ENCODE results near the gene IRF5. TPM values are rescaled to one million over a fixed set of nuclear protein-coding genes. Genes with fewer than 3 reads are reported as not detected.

Gene IRF5
- total and polyA plus RNA-seq, 2 donors = 10.0 to 14.0 TPM

DNA sequence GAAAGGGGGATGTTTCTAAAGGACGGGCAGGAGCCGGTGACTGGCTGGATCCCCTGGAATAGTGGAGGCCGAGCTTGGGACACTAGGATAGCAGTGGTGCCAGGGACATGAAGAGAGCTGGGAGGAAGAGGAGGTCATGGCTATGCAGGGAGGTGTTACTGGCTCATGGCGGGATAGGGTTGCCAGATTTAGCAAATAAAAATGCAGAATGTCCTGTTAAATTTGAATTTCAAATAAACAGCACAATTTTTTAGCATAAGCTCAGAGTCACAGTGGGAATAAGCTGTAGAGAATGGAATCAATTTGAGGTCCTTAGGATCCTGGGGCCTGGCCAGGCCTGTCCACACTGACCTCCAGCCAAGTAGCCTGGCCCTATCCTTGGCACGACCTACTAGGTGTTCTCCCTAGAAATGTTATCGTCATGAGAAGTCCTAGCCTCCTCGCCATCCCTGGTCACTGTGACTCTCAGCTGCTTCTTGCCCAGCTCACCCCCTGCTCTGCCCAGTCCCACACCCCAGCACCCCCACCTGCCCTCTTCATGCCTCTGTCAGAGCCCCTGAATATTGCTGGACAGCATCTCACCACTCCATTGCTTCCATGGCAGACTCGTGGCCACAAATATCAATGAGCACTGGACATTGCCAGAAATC, 19.6 kb upstream of the IRF5 start:
- H3K4me3 ChIP-seq (ENCODE audit: low read length in 2 of 2) = no peak overlapping the region
- peaks cover 0 to 4% of the 10 kb centered on the region in 2 donors for H3K4me1 ChIP-seq (ENCODE audit: control insufficient read depth in 2 of 2, insufficient read depth in 2 of 2, low read length in 2 of 2)
- no peaks in the 10 kb centered on the region for H3K9me3 ChIP-seq (ENCODE audit: control insufficient read depth in 2 of 2, insufficient read depth in 1 of 2, low read length in 1 of 2)
- no peak overlapping the region for H3K27ac ChIP-seq (ENCODE audit: low read depth in 1 of 2, low read length in 1 of 2)
- DNase-seq (ENCODE audit: low read depth in 6 of 9, low spot score in 9 of 9) = no peak
- H3K27me3 ChIP-seq (ENCODE audit: control insufficient read depth in 2 of 2, insufficient read depth in 1 of 2, low read length in 1 of 2) = peaks cover 28 to 86% of the 10 kb centered on the region in 2 donors
- H3K36me3 ChIP-seq (ENCODE audit: control insufficient read depth in 2 of 2, insufficient read depth in 2 of 2, low read length in 1 of 2) = no peaks in the 10 kb centered on the region
- WGBS = 96% methylated on average over 8 of the region's 8 CpGs

GRCh38 chr7:128919241-128919640, 18.5 kb upstream of the IRF5 start:
- 94% methylated on average over 6 of the region's 6 CpGs for WGBS
- no peak overlapping the region for H3K27ac ChIP-seq (ENCODE audit: low read depth in 1 of 2, low read length in 1 of 2)
- peaks cover 27 to 81% of the 10 kb centered on the region in 2 donors for H3K27me3 ChIP-seq (ENCODE audit: control insufficient read depth in 2 of 2, insufficient read depth in 1 of 2, low read length in 1 of 2)

DNA sequence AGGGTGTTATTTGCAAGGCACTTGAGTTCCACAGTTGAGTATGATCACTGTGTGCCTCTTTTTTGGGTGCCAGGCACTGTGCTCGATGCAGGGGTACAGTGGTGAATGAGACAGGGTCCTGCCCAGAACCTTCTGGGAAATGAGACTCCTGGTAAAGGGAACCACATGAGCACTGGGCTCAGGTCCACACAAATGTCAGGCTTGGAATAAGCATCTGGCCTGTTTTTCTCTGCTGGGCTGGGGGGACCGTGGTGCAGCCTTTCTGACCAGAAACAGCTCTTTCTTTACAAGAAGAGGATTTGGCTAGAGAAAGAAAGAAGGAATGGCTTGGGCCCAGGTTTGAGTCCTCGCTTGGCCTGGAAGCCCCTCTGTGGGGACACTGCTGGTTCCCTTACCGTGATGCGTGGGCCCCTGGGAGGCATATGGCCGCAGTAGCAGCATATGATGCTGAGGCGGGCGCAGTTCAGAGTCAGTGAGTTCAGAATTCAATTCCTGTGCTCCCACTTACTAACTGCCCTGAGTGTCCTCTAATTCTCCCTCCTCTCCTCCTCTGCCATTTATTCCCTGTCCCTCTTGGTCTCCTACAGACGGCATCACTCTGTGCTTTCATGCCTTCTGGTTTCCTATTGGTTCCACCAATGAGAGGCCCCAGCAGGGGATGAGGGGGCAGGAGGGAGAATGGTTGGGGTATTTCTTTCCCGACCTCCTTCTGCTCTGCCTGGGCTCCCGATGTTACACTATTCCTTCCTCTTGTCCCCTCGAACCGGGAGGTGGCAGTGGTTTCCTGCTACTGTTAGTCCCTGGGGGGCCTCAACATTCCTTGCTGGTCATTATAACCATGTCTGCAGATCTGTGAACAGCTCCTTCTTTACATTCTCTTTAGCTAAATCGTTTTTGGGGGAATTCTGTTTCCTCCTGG, 17.6 kb upstream of the IRF5 start:
- DNase-seq (ENCODE audit: low read depth in 6 of 9, low spot score in 9 of 9) = no peak
- Histone ChIP-seq H3K4me1 (ENCODE audit: control insufficient read depth in 2 of 2, insufficient read depth in 2 of 2, low read length in 2 of 2) (peaks cover 0 to 4% of the 10 kb centered on the region in 2 donors), H3K4me3 (ENCODE audit: low read length in 2 of 2) (no peak overlapping the region), H3K27me3 (ENCODE audit: control insufficient read depth in 2 of 2, insufficient read depth in 1 of 2, low read length in 1 of 2) (peaks cover 20 to 72% of the 10 kb centered on the region in 2 donors), H3K36me3 (ENCODE audit: control insufficient read depth in 2 of 2, insufficient read depth in 2 of 2, low read length in 1 of 2) (no peaks in the 10 kb centered on the region), H3K27ac (ENCODE audit: low read depth in 1 of 2, low read length in 1 of 2) (no peak overlapping the region), H3K9me3 (ENCODE audit: control insufficient read depth in 2 of 2, insufficient read depth in 1 of 2, low read length in 1 of 2) (no peaks in the 10 kb centered on the region)
- WGBS = 65% methylated on average over 14 of the region's 14 CpGs

More at GRCh38 chr7:128919241-128919640, 18.5 kb upstream of the IRF5 start:
- DNase-seq (ENCODE audit: low read depth in 6 of 9, low spot score in 9 of 9) = no peak
- H3K4me3 ChIP-seq (ENCODE audit: low read length in 2 of 2) = no peak overlapping the region
- peaks cover 0 to 4% of the 10 kb centered on the region in 2 donors for H3K4me1 ChIP-seq (ENCODE audit: control insufficient read depth in 2 of 2, insufficient read depth in 2 of 2, low read length in 2 of 2)
- H3K9me3 ChIP-seq (ENCODE audit: control insufficient read depth in 2 of 2, insufficient read depth in 1 of 2, low read length in 1 of 2) = no peaks in the 10 kb centered on the region
- H3K36me3 ChIP-seq (ENCODE audit: control insufficient read depth in 2 of 2, insufficient read depth in 2 of 2, low read length in 1 of 2) = no peaks in the 10 kb centered on the region

- no peak for DNase-seq (ENCODE audit: low read depth in 6 of 9, low spot score in 9 of 9)
- Histone ChIP-seq H3K27me3 (ENCODE audit: control insufficient read depth in 2 of 2, insufficient read depth in 1 of 2, low read length in 1 of 2) (peaks cover 14 to 63% of the 10 kb centered on the region in 2 donors), H3K27ac (ENCODE audit: low read depth in 1 of 2, low read length in 1 of 2) (no peak overlapping the region), H3K4me1 (ENCODE audit: control insufficient read depth in 2 of 2, insufficient read depth in 2 of 2, low read length in 2 of 2) (no peaks in the 10 kb centered on the region), H3K4me3 (ENCODE audit: low read length in 2 of 2) (no peak overlapping the region), H3K36me3 (ENCODE audit: control insufficient read depth in 2 of 2, insufficient read depth in 2 of 2, low read length in 1 of 2) (no peaks in the 10 kb centered on the region), H3K9me3 (ENCODE audit: control insufficient read depth in 2 of 2, insufficient read depth in 1 of 2, low read length in 1 of 2) (no peaks in the 10 kb centered on the region)
- WGBS = 92% methylated on average over 13 of the region's 13 CpGs
Observed at GRCh38 chr7:128920913-128921582, 16.7 kb upstream of the IRF5 start.

GRCh38 chr7:128921866-128922440, 15.8 kb upstream of the IRF5 start:
- Histone ChIP-seq H3K27me3 (ENCODE audit: control insufficient read depth in 2 of 2, insufficient read depth in 1 of 2, low read length in 1 of 2) (peaks cover 6 to 54% of the 10 kb centered on the region in 2 donors), H3K27ac (ENCODE audit: low read depth in 1 of 2, low read length in 1 of 2) (no peak overlapping the region), H3K36me3 (ENCODE audit: control insufficient read depth in 2 of 2, insufficient read depth in 2 of 2, low read length in 1 of 2) (no peaks in the 10 kb centered on the region), H3K4me1 (ENCODE audit: control insufficient read depth in 2 of 2, insufficient read depth in 2 of 2, low read length in 2 of 2) (no peaks in the 10 kb centered on the region), H3K4me3 (ENCODE audit: low read length in 2 of 2) (no peak overlapping the region), H3K9me3 (ENCODE audit: control insufficient read depth in 2 of 2, insufficient read depth in 1 of 2, low read length in 1 of 2) (no peaks in the 10 kb centered on the region)
- no peak for DNase-seq (ENCODE audit: low read depth in 6 of 9, low spot score in 9 of 9)
- WGBS = 92% methylated on average over 9 of the region's 9 CpGs

DNA sequence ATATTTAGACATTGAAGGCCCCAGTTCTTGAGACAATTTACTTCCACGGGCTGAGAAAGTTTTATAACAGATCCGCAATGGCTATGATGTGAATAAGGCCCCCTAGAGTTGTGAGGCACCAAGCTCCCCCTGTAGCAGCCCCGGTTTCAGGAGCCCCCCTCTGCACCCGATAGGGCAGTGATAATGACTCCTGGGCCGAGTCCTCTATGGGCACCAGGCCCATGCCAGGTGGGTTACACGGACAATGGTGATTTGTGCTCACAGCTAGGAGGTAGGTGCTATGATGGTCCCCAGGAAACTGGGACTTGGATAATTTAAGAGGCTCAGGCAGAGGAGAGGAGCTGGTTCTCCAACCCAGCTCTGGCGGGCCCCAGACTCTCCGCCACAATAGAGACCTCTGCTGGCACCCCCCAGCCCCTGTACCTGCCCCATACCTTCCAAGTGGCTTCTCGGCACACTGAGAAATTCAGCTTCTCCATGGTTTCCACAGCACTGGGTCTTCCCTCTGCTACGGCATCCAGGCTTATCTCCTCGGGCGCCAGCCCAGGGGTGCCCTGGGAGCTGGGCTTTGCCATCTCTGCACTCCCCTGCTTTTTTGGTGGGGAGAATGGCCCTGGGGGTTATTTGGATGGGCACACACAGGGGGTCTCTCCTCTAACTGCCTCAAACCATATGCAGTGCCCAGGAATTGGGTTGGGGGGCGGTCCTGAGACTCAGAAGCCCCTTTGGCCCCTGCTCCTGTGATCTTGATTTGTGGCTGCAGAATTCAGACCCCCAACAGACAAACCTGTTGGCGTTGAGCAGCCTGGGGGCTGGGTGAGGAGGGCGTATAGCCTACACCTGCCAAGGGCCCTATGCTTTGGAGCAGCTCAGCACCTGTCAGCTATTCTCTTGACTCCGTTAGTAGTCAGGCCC, 15.0 kb upstream of the IRF5 start:
- peaks cover 4 to 48% of the 10 kb centered on the region in 2 donors for H3K27me3 ChIP-seq (ENCODE audit: control insufficient read depth in 2 of 2, insufficient read depth in 1 of 2, low read length in 1 of 2)
- no peaks in the 10 kb centered on the region for H3K36me3 ChIP-seq (ENCODE audit: control insufficient read depth in 2 of 2, insufficient read depth in 2 of 2, low read length in 1 of 2)
- H3K27ac ChIP-seq (ENCODE audit: low read depth in 1 of 2, low read length in 1 of 2) = no peak overlapping the region
- H3K4me3 ChIP-seq (ENCODE audit: low read length in 2 of 2) = no peak overlapping the region
- no peaks in the 10 kb centered on the region for H3K4me1 ChIP-seq (ENCODE audit: control insufficient read depth in 2 of 2, insufficient read depth in 2 of 2, low read length in 2 of 2)
- DNase-seq (ENCODE audit: low read depth in 6 of 9, low spot score in 9 of 9) = no peak
- WGBS = 96% methylated on average over 16 of the region's 16 CpGs
- H3K9me3 ChIP-seq (ENCODE audit: control insufficient read depth in 2 of 2, insufficient read depth in 1 of 2, low read length in 1 of 2) = no peaks in the 10 kb centered on the region

GRCh38 chr7:128923411-128923800, 14.3 kb upstream of the IRF5 start:
- H3K4me3 ChIP-seq (ENCODE audit: low read length in 2 of 2) = no peak overlapping the region
- no peaks in the 10 kb centered on the region for H3K36me3 ChIP-seq (ENCODE audit: control insufficient read depth in 2 of 2, insufficient read depth in 2 of 2, low read length in 1 of 2)
- no peaks in the 10 kb centered on the region for H3K9me3 ChIP-seq (ENCODE audit: control insufficient read depth in 2 of 2, insufficient read depth in 1 of 2, low read length in 1 of 2)
- H3K4me1 ChIP-seq (ENCODE audit: control insufficient read depth in 2 of 2, insufficient read depth in 2 of 2, low read length in 2 of 2) = no peaks in the 10 kb centered on the region
- H3K27ac ChIP-seq (ENCODE audit: low read depth in 1 of 2, low read length in 1 of 2) = no peak overlapping the region
- DNase-seq (ENCODE audit: low read depth in 6 of 9, low spot score in 9 of 9) = no peak
- H3K27me3 ChIP-seq (ENCODE audit: control insufficient read depth in 2 of 2, insufficient read depth in 1 of 2, low read length in 1 of 2) = peaks cover 4 to 42% of the 10 kb centered on the region in 2 donors
- 94% methylated on average over 5 of the region's 5 CpGs for WGBS
